Right lobe of liver (tissue), 4 donors: ENCODE data around the gene ZNF276.

Experiments
- POLR2A ChIP-seq: fragments of 450-650 bp; IDR thresholded peaks from one replicate; pipeline ENCODE4 v1.6.1; 2017; ENCODE audit warnings: antibody characterized with exemption, mild to moderate bottlenecking
- TF ChIP-seq, protein P1 (sequence below), 4 donors: fragments of 200-600 bp in 3 of 4; fragments of 450-650 bp in 1 of 4; IDR thresholded peaks; one replicate each; pipeline versions ENCODE4 v1.5.1 to v1.8.0; 2016 to 2022; ENCODE audit warnings: antibody characterized with exemption in 4 of 4, mild to moderate bottlenecking in 2 of 4
- donor health status: DM: no; HTN: no; CAD: no.
- donor health status: DM: no; HTN: no; CAD: no.
- donor health status: DM: no; HTN: yes; CAD: no.

DNA sequence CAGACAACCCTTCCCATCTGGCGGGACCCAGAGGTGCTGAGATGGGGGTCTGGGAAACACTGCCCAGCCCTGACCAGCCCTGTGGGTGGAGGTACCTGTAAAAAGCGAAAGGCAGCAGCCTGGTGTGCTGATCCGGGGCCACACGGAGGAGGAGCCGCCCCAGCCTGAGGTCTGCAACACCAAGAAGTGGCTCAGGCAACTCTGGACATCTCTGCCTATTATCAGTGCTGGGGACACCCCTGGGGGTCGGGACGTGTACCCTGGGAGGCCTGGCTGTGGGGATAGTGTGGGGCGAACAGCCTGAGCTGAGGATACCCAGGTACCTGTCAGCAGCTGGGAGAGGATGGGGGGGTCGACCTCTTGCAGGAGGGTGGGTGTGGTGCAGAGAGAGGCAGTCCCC, 18.0 kb downstream of the ZNF276 start:
- TF ChIP-seq, protein P1, sequence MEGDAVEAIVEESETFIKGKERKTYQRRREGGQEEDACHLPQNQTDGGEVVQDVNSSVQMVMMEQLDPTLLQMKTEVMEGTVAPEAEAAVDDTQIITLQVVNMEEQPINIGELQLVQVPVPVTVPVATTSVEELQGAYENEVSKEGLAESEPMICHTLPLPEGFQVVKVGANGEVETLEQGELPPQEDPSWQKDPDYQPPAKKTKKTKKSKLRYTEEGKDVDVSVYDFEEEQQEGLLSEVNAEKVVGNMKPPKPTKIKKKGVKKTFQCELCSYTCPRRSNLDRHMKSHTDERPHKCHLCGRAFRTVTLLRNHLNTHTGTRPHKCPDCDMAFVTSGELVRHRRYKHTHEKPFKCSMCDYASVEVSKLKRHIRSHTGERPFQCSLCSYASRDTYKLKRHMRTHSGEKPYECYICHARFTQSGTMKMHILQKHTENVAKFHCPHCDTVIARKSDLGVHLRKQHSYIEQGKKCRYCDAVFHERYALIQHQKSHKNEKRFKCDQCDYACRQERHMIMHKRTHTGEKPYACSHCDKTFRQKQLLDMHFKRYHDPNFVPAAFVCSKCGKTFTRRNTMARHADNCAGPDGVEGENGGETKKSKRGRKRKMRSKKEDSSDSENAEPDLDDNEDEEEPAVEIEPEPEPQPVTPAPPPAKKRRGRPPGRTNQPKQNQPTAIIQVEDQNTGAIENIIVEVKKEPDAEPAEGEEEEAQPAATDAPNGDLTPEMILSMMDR (IDR thresholded peaks at IDR 0.05): no peak
- TF ChIP-seq POLR2A: no peak
